ENCODE results near the gene IPP. TPM values are rescaled to one million over a fixed set of nuclear protein-coding genes. Genes with fewer than 3 reads are reported as not detected.
A peak's percentile ranks its signal among the peaks of the same experiment; 100 is the strongest.
"Not testable (repeated sequence)": the region's sequence is repeated elsewhere in the genome, so short reads cannot be mapped to it uniquely, and the experiment has no call there.

Gene IPP
- total RNA-seq, 1 donor from 2014 or later = 4.1 TPM

GRCh38 chr1:45739641-45740156 lies 10.8 kb downstream of the IPP start:
- DNase-seq (ENCODE audit: low read depth in 2 of 2) = not testable (repeated sequence)

- DNase-seq (ENCODE audit: low read depth in 2 of 2) = no peak
These were observed 11.3 kb downstream of the IPP start for GRCh38 chr1:45739137-45739536.

DNA sequence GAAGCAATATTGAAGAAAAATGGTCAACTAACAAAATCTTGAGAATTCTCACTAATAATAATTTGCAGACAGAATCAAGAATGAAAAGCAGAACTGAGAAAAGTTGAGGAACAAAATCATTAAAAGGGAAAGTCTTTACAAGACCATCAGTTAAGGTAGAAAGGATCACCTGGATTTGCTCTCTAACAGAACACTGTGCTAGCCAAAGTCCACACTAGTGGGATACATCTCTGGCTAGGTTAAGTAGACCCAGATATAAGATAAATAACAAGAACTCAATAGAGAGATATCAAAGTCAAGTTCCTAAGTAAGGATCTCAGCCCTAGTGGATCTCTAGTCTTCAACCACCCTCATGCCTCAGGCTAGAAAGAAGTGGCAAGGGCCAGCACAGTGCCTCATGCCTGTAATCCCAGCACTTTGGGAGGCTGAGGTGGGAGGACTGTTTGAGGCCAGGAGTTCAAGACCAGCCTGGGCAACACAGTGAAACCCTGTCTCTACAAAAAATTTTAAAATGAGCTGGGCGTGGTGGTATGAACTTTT lies 19.6 kb downstream of the IPP start:
- no peak for DNase-seq (ENCODE audit: low read depth in 2 of 2)

DNA sequence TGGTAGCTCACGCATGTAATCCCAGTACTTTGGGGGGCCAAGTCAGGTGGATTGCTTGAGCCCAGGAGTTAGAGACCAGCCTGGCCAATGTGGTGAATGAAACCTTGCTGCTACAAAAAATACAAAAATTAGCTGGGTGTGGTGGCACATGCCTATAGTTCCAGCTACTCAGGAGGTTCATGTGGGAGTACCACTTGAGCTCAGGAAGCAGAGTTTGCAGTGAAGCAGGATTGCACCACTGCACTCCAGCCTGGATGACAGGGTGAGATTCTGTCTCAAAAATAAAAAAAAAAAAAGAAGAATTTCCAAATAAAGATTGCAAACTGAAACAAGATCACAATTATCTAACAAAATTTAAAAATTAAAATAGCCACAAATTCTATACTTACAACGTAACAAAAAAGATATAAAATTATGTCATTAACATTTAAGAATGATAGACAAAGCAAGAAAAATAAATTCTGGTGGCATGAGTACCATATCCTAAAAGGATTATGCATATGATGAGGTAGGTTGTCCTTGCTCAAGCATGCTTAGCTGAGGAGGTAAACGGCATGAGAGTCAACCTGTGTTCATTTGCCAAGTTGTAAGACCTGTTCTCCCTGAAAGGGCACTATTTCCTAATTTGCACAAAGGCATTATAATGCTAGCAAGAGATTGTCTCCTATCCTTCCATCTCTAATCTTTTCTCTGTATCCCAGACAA lies 20.2 kb downstream of the IPP start:
- no peak for DNase-seq (ENCODE audit: low read depth in 2 of 2)

- not testable (repeated sequence) for DNase-seq (ENCODE audit: low read depth in 2 of 2)
These were observed 24.4 kb downstream of the IPP start for GRCh38 chr1:45726007-45726406.

GRCh38 chr1:45723248-45723930 lies 27.1 kb downstream of the IPP start:
- no peak for DNase-seq (ENCODE audit: low read depth in 2 of 2)

DNA sequence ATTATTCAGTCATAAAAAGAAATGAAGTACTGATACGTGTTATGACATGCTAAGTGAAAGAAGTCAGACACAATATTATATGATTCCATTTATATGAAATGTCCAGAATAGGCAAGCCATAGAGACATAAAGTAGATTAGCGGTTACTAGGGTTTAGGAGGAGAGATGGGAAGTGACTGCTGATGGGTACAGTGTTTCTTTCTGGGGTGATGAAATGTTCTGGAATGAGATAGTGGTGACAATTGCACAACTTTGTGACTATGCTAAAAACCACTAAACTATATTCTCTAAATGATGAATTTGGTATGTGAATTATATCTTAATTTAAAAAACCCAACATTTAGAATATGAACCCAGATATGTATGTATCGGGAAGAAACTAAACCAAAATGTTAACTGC lies 27.6 kb downstream of the IPP start:
- DNase-seq (ENCODE audit: low read depth in 2 of 2) = no peak

GRCh38 chr1:45721207-45721606 lies 29.2 kb downstream of the IPP start:
- DNase-seq (ENCODE audit: low read depth in 2 of 2) = no peak

DNA sequence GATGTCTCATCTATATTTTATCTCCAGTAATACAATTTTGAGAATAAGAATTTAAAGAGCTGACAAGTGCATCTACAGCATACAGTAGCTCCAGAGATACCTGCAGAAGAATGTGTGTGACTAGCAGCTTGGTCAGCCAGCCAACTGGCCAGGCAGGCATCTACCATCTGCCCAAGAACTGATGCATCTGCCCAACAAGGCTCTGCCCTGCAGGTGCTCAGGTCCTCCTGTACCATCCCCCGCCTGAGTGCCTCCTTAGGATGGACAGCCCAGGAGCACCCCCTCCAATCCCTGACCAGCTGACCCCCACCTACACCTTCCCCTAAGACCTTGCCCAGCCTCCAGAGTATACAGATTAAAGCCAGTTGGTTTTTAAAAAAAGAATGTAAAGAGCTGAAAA lies 32.2 kb downstream of the IPP start:
- no peak for DNase-seq (ENCODE audit: low read depth in 2 of 2)

GRCh38 chr1:45717386-45717785 lies 33.1 kb downstream of the IPP start:
- DNase-seq (ENCODE audit: low read depth in 2 of 2) = not testable (repeated sequence)

- DNase-seq (ENCODE audit: low read depth in 2 of 2) = no peak
These were observed 33.8 kb downstream of the IPP start for GRCh38 chr1:45716700-45717099.

DNA sequence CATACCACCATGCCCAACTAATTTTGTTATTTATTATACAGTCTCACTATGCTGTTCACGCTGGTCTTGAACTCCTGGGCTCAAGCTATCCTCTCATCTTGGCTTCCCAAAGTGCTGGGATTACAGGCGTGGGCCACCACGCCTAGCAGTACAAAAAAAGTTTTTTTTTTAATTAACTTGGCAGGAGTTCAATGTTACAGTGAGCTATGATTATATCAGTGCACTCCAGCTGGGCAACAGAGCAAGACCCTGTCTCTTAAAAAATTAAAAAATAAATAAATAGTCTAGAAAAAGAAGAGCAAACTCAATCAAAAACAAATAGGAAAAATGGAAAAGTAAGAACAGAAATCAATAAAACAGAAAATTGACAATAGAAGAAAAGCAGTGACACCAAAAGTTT lies 36.7 kb downstream of the IPP start:
- DNase-seq (ENCODE audit: low read depth in 2 of 2) = no peak

- DNase-seq (ENCODE audit: low read depth in 2 of 2) = no peak
These were observed 45.8 kb downstream of the IPP start for GRCh38 chr1:45704637-45705036.

- no peak for DNase-seq (ENCODE audit: low read depth in 2 of 2)
These were observed 55.6 kb downstream of the IPP start for GRCh38 chr1:45694823-45695222.

DNA sequence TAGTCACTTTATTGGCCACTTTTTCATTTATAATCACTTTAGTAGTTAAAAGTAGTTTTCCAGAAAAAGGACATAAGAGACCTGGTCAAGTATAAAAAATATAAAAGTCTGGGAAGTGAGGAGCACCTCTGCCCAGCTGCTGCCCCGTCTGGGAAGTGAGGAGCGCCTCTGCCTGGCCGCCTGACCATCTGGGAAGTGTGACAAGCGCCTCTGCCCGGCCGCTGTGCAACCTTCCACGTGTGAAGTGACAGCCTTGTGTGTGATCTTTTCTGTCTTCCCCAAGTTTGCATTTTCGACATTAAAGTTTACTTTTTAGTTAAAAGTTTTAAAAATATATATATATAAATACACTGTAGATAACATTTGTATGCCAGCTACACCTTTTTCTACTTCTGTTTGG lies 56.6 kb downstream of the IPP start:
- not testable (repeated sequence) for DNase-seq (ENCODE audit: low read depth in 2 of 2)

DNA sequence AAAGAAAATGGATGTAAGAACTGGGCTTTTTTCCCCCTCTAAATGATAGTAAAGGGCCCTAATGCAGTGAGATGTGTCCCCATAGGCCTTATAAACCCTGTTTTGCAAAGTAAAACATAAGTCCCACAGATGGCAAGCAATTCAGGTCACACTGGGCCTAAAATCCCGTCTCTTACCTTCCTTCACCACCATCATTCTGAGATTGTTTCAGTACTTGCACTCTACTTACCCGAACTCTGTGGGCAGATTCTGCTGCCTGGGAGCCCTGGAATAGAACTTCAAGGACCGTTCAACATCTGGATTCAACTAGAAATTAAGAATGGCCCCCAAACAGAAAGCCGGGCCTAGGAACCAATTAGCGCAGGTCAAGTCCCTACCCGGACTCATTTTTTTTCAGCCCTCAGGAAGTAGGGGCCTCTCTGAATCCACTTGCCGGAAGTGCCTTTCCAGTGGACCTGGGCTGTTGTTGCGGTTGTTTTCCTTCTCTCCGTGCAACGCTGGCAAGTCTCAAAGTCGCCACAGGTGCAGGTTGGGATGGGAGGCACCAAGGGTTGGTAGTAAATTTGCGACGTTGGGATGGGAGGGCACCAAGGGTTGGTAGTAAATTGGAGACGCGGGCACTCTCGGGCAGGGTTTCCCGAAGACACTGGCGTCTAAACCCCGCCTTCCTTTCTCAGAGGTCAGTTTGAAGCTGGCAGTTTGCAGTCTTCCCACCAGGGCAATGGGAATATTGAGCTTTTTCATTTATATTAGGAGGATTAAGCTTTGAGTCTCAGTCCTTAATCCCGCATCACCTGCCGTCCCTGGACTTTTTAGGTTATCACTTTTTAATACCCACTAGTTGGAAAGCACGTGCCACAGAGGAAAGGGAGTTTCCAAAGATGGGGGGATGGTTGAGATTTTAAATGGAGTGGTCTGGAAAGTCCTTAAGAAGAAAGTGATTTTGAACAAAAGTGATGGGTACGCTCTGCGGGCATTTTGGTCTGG lies 62.4 kb downstream of the IPP start, which contains the start of gene TMEM69:
TSS of gene TMEM69 (plus strand) at position 428 of the 987 bp plus-strand sequence. CDS start 2,888 bp downstream, outside the sequence.
- peak; percentile 90 for DNase-seq (ENCODE audit: low read depth in 2 of 2)

DNA sequence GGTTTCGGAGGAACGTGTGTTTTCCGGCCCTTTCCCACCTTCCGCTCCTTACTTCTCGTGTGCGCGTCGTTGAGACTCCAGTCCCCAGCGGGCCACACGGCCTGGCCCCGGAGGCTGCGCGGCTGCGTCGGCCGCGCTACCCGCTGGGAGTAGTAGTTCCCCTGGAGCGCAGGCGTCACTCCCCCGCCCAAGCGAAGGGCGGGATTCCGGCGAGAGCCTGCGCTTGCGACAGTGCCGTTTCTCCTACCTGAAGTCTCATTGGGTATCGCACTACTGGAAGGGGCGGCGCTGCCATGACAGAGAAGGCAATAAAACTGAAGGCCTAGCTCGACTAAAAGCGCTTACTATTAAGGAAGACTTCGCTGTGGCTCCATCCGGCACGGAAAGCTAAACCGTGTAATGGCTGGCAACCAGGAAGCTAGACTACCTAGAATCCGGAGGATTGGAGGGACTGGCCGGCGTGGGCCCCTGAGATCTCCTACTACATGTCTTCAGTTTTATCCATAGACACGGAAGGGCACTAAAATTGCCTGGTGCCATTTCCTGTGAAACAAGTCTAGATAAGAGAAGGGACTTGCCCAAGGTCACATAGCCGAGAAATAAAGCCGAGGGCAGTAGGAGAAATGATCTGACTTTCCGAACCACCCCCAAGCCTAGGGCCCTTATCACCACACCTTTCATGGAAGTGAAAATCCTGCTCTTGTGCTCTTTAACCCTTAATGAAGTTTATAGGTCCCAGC lies 63.3 kb downstream of the IPP start:
- peak; percentile 98 to 99 for DNase-seq (ENCODE audit: low read depth in 2 of 2)

DNA sequence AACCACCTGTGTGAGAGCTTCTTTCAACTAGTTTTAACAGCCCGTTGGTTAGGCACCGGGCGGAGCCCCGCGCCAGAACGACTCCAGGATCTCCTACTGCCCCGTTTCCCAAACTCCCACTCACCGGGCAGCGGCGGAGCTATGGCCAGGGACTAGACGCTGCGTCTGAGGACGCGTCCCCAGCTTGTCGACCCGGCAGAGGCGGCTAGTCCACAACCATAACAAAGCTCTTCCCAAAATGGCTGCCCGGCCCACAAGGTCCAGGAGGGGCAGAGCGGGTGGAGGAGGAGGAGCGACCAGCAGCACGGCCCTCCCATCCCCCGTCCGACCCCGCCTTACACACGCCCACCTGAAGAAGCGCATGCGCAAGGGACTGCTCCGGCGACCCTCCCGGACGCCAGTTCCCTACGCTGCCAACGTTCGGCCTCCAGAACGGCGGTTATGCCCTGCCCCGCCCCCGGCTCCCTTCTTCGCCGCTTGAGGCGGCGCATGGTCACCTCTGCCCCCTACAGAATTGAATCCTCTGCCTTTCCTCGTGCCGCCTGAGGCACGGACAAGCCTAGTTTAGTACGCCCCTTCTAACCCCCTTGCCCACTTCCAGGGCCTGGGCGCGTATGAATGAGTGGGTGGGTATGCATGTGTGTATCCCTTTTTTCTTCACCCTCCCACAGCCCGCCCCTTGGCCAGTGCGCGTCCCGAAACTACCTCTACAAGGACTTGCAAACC lies 64.0 kb downstream of the IPP start, which contains the start of gene GPBP1L1:
TSS of gene GPBP1L1 (minus strand) at position 246 of the 726 bp plus-strand sequence. CDS start 27,446 bp downstream, outside the sequence.
- DNase-seq (ENCODE audit: low read depth in 2 of 2) = peak; percentile 95 to 99

DNA sequence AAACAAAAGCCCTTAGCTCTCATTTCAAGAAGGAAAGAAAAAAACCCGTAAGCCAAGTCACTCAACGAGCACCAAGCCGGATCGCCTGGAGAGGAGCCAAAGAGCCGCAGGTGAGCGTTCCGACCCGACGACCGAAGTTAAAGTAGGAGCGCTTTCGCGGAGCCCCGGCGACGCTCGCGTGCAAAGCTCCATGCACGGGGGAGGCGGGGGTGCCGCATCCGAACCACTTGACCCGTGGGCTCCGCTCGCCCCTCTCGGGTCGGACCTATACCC lies 64.5 kb downstream of the IPP start:
- peak in 1 of 2 donors; percentile 41 for DNase-seq (ENCODE audit: low read depth in 2 of 2)
